ENCODE results near the gene C10orf88.

The C10orf88 gene

DNA sequence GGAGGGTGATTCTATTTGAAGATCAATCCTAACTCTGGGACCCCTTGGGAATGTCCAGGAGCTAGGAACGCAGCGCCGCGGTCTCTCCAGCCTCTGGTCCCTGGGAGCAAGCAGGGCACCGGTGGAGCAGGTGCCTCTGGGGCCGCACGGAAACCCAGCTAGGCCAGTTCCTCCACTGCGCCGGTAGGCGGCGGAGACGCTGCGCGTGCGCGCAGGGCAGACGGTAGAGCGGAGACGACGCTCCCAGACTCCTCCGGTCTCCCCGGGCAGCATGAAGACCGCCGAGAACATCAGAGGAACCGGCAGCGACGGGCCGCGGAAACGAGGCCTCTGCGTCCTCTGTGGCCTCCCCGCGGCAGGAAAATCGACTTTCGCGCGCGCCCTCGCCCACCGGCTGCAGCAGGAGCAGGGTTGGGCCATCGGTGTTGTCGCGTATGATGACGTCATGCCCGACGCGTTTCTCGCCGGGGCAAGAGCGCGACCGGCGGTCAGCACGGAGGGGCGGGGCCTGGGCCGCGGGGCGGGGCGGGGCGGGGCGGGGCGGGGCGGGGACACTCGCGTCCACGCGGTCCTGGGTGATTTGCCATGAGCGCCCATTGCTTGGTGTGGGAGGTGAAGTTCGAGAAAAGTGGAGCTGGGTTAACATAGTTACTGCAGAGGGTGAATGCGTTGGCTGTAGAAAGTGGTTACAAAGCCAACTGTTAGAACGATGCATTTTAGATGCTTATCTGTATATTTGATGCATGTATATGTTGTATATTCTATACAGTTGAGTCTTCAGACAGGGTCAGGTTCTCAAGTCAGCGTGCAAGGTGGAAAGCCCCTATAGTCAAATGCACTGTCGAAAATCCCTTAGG lies 26.4 kb upstream of the C10orf88 start, which contains the start of gene PSTK:
PSTK (plus strand) TSS at position 193 of the 857 bp plus-strand sequence; CDS start at position 272, 79 bp downstream.
- H3K36me3 Mint-ChIP-seq (ENCODE audit: low read depth), result peaks cover 9% of the 10 kb centered on the region
- H3K4me1 Mint-ChIP-seq, result peaks cover 16% of the 10 kb centered on the region
- DNase-seq, result peak; percentile 87
- TF ChIP-seq, protein P1, sequence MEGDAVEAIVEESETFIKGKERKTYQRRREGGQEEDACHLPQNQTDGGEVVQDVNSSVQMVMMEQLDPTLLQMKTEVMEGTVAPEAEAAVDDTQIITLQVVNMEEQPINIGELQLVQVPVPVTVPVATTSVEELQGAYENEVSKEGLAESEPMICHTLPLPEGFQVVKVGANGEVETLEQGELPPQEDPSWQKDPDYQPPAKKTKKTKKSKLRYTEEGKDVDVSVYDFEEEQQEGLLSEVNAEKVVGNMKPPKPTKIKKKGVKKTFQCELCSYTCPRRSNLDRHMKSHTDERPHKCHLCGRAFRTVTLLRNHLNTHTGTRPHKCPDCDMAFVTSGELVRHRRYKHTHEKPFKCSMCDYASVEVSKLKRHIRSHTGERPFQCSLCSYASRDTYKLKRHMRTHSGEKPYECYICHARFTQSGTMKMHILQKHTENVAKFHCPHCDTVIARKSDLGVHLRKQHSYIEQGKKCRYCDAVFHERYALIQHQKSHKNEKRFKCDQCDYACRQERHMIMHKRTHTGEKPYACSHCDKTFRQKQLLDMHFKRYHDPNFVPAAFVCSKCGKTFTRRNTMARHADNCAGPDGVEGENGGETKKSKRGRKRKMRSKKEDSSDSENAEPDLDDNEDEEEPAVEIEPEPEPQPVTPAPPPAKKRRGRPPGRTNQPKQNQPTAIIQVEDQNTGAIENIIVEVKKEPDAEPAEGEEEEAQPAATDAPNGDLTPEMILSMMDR (IDR thresholded peaks at IDR 0.05), result peak; percentile 93
- H3K27ac Mint-ChIP-seq, result peak within 1 kb of the TSS; percentile 98
- peaks cover 12% of the 10 kb centered on the region for H3K27me3 Mint-ChIP-seq (ENCODE audit: low read depth, poor library complexity)
- H3K4me3 Mint-ChIP-seq, result peak within 1 kb of the TSS; percentile 86
- no peaks in the 10 kb centered on the region for H3K9me3 Mint-ChIP-seq

DNA sequence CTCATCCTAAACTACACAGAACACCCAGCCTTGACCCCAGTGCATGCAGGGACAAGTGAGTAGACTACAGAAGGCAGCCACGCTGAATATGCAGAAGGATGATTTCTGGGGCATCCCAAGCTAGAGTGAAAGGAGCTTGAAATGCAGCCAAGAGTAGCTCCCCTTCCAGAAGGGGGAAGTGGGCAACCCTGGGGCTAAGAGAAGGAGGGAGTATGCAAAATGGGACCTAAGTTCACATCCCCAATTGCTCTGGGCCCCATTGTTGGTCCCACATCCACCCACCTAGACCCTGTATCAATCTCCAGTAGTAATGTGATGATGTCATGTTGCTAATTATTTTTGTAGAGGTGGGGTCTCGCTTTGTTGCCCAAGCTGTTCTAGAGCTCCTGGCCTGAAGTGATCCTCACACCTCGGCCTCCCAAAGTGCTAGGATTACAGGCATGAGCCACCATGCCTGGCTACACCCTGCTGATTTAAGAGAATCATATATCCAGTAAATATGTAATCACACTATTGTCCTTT lies 20.6 kb upstream of the C10orf88 start:
- TF ChIP-seq, protein P1 (IDR thresholded peaks at IDR 0.05), result no peak
- no peak for DNase-seq
- H3K9me3 Mint-ChIP-seq, result no peaks in the 10 kb centered on the region
- no peaks in the 10 kb centered on the region for H3K36me3 Mint-ChIP-seq (ENCODE audit: low read depth)
- H3K27ac Mint-ChIP-seq, result no peak overlapping the region
- peaks cover under 1% of the 10 kb centered on the region for H3K4me1 Mint-ChIP-seq
- H3K4me3 Mint-ChIP-seq, result no peak overlapping the region
- peaks cover 31% of the 10 kb centered on the region for H3K27me3 Mint-ChIP-seq (ENCODE audit: low read depth, poor library complexity)

DNA sequence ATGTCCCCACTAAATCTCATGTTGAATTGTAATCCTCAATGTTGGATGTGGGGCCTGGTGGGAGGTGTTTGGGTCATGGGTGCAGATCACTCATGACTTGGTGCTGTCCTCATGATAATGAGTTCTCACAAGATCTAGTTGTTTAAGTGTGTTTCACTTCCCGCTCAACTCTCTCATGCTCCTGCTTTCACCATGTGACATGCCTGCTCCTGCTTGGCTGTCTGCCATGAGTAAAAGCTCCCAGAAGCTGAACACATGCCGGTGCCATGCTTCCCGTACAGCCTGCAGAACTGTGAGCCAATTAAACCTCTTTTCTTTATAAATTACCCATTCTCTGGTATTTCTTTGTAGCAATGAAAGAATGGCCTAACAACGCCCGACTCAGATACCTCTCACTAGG lies 20.0 kb upstream of the C10orf88 start:
- Mint-ChIP-seq H3K27ac (no peak overlapping the region), H3K27me3 (ENCODE audit: low read depth, poor library complexity) (peaks cover 37% of the 10 kb centered on the region), H3K9me3 (no peaks in the 10 kb centered on the region), H3K4me1 (no peaks in the 10 kb centered on the region), H3K4me3 (no peak overlapping the region), H3K36me3 (ENCODE audit: low read depth) (no peaks in the 10 kb centered on the region)
- DNase-seq, result no peak
- TF ChIP-seq, protein P1 (IDR thresholded peaks at IDR 0.05), result no peak

DNA sequence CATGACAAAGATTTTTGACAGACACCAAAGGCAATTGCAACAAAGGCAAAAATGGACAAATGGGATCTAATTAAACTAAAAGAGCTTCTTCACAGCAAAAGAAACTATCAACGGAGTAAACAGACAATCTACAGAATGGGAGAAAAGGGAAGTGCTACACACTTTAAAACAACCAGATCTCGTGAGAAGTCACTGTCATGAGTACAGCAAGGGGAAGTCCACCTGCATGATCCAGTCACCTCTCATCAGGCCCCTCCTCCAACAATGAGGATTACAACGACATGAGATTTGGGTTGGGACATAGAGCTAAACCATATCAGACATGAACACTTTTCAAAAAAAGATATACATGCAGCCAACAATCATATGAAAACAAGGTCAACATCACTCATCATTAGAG lies 14.7 kb upstream of the C10orf88 start:
- peaks cover 48% of the 10 kb centered on the region for H3K9me3 Mint-ChIP-seq
- H3K4me1 Mint-ChIP-seq, result no peaks in the 10 kb centered on the region
- DNase-seq, result no peak
- TF ChIP-seq, protein P1 (IDR thresholded peaks at IDR 0.05), result no peak
- no peak overlapping the region for H3K4me3 Mint-ChIP-seq
- H3K36me3 Mint-ChIP-seq (ENCODE audit: low read depth), result peaks cover 17% of the 10 kb centered on the region
- peaks cover 37% of the 10 kb centered on the region for H3K27me3 Mint-ChIP-seq (ENCODE audit: low read depth, poor library complexity)
- no peak overlapping the region for H3K27ac Mint-ChIP-seq

DNA sequence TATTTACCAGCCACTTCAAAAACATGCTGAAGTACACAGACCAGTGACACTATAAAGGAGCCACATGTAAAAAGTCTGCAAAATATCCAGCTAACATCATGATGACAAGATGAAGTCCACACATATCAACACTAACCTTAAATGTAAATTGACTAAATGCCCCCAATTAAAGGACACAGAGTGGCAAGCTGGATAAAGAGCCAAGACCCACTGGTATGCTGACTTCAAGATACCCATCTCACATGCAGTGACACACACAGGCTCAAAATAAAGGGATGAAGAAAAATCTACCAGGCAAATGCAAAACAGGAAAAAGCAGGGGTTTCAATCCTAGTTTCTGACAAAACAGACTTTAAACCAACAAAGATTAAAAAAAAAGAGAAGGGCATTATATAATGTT lies 12.9 kb upstream of the C10orf88 start:
- Mint-ChIP-seq H3K4me1 (no peaks in the 10 kb centered on the region), H3K36me3 (ENCODE audit: low read depth) (peaks cover 22% of the 10 kb centered on the region), H3K4me3 (no peak overlapping the region), H3K27ac (no peak overlapping the region), H3K27me3 (ENCODE audit: low read depth, poor library complexity) (peaks cover 41% of the 10 kb centered on the region), H3K9me3 (peaks cover 56% of the 10 kb centered on the region)
- TF ChIP-seq, protein P1 (IDR thresholded peaks at IDR 0.05), result no peak
- DNase-seq, result no peak

All from nephron progenitor cell (in vitro differentiated cells).